HTERT RPE-1 (cell line): ENCODE data around the gene NFILZ.

ENCODE experiments used
- in situ Hi-C: fragments of 300-500 bp; cut with MboI; formaldehyde crosslinking; loops from 4 replicates; pipeline ENCODE4 v1.14.3; 2020; ENCODE audit warnings: low sequenced_read_pairs

The NFILZ gene

DNA sequence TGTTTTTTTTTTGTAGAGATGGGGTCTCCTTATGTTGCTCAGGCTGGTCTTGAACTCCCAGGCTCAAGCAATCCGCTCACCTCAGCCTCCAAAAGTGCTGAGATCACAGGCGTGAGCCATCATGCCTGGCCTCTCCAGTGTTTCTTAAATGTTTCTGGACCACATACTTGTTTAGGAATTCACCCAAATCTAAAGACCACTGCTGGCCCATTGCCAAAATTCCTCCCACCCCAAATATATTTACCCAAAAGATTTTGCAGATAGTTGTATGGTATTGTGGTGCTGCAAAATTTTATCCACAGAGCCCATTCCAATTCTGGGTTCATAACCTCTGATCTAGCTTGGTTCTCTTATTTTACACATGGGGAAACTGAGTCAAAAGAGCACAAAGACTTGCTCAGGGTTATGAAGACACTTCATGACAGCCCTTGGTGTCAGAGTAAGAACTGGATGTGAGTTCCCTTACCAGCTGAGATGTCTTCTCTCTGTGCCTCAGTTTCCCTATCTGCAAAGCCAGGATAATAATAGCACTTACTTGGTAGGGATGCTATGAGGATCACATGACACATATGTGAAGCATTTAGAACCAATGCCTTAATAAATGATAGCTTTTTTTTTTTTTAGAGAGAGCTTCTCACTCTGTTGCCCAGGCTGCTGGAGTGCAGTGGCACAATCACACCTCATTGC lies 10.9 kb downstream of the NFILZ start:
- in situ Hi-C loops, result no loop called here

GRCh38 chr19:8641908-8642547 lies 11.6 kb downstream of the NFILZ start:
- in situ Hi-C loops, result no loop called here

GRCh38 chr19:8642561-8642960 lies 12.1 kb downstream of the NFILZ start:
- in situ Hi-C loops, result no loop called here

DNA sequence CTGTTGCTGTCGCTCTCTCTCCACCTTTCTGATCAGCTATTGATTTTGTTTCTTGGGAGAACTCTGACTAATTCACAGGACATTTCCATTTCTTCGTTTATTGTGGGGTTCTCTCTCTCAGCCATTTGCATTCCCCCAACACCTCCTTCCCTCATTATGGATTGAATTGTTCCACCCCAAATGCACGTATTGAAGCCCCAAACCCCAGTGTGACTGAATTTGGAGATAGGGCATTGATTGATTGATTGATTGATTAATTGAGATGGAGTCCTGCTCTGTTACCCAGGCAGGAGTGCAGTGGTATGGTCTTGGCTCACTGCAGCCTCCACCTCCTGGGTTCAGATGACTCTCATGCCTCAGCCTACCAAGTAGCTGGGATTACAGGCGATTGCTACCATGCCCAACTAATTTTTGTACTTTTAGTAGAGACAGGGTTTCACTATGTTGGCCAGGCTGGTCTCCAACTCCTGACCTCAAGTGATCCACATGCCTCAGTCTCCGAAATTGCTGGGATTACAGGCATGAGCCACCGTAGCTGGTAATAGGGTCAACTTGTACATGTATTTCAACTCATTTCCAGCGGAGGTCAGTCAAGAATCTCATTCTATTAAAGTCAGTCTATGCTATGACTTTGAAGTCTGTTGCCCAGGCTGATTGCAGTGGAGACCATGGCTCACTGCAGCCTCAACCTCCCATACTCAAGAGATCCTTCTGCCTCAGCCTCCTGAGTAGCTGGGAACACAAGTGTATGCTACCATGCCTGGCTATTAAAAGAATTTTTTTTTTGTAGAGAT lies 13.6 kb downstream of the NFILZ start:
- in situ Hi-C loops, result no loop called here

GRCh38 chr19:8648240-8648639 lies 17.8 kb downstream of the NFILZ start:
- in situ Hi-C loops, result no loop called here

DNA sequence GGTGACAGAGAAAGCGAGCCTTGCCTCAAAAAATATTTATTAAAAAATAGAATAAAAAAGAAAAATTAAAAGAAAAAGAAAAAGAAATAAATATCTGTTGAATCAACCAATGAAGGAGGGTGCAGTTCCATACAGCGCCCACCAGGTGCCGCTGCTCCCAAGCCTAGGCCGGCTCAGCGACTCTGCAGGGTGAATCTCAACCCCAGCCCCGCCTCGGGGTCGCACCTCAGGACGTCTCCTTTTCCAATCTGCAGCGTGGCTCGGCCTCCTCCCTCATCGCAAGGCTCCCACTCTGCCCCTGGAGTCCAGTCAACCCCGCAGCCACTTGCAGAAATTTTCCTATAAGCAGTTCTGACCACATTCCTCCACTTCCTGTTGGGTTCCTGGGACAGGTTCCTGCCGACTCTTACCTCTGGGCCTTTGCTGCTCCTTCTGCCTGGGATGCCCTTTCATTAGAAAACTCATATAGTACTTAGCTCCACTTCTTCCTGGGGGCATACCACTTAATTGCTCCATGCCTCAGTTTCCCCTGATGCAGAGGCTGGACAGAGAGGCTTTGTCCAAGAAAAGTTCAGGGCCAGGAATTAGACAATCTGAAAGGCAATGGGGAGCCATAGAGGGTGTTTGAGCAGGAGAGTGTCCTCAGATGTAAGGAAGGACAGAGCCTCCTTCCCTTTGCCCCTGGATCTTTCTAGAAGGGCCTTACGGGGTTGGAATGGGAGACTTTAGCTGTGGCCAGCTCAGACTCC lies 24.3 kb downstream of the NFILZ start:
- in situ Hi-C loops, result no loop called here

DNA sequence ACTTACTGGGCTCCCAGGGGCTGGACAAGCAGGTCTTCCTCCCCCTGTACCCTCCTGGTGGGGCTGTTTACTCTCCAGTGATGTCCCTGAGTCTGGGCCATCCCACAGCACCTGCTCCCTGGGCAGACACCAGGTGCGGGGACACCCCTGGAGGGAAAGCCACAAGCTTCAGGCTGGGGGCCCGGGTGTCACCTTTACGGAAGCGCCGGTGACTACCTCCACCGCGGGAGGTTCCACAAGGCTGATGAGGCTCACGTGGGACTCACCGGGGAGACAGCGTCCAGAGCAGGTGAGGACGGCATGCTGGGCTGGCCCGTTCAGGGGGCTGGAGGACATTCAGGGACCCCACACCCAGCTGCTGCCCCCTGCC lies 24.9 kb downstream of the NFILZ start:
- in situ Hi-C loops, result no loop called here

DNA sequence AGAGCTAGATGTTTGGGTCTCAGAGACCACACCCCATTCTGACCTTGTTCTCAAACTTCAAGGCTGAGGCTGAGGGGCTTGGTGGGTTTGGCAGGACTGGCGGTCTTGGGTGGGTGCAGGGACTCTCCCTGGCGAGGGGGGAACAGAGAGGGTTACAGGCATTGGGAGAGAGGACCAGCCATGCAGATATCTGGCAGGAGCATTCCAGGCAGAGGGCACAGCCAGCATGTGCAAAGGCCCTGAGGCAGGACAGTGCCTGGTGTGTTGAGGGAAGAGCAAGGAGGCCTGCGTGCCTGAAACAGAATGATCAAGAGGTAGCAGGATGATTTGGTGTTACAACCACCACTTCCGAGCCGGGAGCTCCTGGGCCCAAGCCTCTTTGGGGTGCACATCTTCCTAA lies 27.4 kb downstream of the NFILZ start:
- in situ Hi-C loops, result no loop called here

DNA sequence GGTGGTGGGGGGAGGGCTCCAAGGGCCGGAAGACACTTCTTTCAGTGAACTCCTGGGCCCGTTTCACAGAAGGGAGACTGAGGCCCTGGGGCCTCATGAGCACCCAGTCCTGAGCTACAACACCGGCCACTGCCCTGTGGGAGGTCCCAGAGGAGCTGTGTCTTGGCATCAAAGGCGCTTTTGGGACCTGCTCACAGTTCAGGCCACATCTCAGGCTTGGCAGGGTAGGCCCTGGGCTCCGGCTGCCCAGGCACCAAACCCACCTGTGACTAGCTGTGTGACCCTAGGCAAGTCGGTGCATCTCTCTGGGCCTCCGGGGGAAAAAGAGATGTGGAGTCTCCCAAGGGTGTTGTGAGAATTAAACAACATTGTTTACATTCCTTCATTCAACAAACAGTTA lies 29.5 kb downstream of the NFILZ start:
- in situ Hi-C loops, result no loop called here

- in situ Hi-C loops, result no loop called here
Observed at GRCh38 chr19:8662263-8662662, 31.8 kb downstream of the NFILZ start.

GRCh38 chr19:8663920-8664670 lies 33.7 kb downstream of the NFILZ start:
- in situ Hi-C loops, result no loop called here

DNA sequence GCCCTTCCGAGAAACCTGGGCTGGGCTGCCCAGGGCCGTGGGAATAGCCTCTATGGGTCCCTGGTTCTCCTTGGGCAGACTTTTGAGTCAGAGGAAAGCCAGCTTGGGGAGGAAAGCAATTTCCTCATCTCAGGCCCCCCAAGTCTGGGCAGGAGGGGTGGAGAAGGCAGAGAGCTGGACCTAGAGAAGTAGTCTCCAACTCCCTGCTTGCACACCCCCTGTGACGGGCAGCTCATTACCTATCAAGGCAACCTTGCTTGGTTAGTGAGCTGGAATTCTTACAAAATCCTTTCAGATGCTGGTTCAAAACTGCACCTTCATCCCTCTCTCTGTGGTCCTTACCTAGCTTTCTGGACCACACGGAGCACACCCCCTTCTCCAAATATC lies 34.2 kb downstream of the NFILZ start:
- in situ Hi-C loops, result no loop called here

- in situ Hi-C loops, result no loop called here
Observed at GRCh38 chr19:8665468-8666213, 35.2 kb downstream of the NFILZ start.

- in situ Hi-C loops, result no loop called here
Observed at GRCh38 chr19:8666814-8667405, 36.5 kb downstream of the NFILZ start.

DNA sequence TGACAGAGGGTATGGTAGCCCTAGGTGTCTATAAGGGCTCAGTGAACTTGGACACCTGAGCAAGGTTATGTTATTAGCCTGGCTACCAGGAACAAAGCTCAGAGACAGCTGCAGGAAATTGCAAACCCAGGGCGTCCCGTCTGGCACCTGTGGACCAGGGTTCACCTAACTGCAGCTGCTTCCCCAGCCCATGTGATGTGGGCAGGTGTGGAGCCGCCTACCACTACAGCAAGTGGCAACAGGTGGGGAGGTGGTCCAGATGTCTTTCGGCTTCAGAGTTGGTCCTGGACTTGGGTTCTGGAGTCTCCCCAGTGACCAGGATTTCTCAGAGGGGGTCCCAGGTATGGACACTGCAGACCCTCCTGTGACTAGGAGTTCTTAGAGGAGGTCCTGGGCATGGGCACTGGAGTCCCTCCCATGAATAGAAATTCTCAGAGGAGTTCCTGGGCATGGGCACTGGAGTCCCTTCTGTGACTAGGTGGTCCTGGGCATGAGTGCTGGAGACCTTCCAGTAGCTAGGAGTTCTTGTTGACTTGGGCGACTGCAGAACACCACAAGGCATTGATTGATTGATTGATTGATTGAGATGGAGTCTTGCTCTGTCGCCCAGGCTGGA lies 43.0 kb downstream of the NFILZ start:
- in situ Hi-C loops, result no loop called here

DNA sequence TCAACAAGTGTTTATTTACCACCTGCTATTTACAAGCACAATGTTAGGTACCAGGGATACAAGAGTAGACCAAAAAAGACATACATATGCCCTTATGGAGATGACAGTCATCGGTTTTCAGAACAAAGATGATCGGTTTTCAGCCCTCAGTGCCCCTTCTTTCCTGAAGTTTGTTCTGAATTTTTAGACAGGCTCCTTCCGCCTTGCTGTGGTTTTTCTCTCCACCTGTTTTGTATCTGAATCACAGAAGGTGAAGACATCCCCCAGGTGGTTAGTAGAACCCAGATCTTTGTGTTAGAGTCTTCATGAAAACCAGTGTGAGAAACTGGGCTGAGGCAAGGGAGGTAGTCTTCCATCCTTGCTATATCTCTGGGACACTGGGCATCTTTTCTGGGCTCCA lies 44.6 kb downstream of the NFILZ start:
- in situ Hi-C loops, result no loop called here

GRCh38 chr19:8678244-8678807 lies 47.9 kb downstream of the NFILZ start:
- in situ Hi-C loops, result no loop called here
